GM12801 (cell line): Measurements from ENCODE around the gene LOXL1.

Source experiments
- TF ChIP-seq, protein P1 (sequence below): IDR thresholded peaks from one replicate; pipeline ENCODE4 v1.5.1; 2011; ENCODE audit warnings: control low read depth; ENCODE audit not compliant: insufficient read length; ENCODE audit errors: extremely low read depth

Gene LOXL1

GRCh38 chr15:73962433-73962832, 36.2 kb downstream of the LOXL1 start:
- TF ChIP-seq, protein P1, sequence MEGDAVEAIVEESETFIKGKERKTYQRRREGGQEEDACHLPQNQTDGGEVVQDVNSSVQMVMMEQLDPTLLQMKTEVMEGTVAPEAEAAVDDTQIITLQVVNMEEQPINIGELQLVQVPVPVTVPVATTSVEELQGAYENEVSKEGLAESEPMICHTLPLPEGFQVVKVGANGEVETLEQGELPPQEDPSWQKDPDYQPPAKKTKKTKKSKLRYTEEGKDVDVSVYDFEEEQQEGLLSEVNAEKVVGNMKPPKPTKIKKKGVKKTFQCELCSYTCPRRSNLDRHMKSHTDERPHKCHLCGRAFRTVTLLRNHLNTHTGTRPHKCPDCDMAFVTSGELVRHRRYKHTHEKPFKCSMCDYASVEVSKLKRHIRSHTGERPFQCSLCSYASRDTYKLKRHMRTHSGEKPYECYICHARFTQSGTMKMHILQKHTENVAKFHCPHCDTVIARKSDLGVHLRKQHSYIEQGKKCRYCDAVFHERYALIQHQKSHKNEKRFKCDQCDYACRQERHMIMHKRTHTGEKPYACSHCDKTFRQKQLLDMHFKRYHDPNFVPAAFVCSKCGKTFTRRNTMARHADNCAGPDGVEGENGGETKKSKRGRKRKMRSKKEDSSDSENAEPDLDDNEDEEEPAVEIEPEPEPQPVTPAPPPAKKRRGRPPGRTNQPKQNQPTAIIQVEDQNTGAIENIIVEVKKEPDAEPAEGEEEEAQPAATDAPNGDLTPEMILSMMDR: no peak

DNA sequence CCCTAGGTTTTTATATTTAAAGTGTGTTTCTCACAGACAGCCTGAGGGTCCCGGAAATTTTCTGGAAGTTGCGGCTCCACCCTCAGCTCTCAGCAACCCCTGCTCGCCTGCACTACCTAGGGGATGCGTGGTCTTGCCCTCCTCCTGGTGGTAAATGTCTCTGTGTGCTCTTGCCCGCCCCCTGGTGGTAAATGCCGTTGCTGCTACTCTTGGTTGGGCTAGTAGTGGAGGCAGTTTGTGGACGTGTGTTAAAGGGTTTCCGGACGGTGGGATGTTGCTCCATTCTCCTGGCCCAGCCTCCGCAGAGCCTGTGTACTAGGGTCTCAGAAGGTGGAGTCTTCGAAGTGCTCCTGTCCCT, 38.5 kb downstream of the LOXL1 start:
- TF ChIP-seq, protein P1: peak; percentile 64

DNA sequence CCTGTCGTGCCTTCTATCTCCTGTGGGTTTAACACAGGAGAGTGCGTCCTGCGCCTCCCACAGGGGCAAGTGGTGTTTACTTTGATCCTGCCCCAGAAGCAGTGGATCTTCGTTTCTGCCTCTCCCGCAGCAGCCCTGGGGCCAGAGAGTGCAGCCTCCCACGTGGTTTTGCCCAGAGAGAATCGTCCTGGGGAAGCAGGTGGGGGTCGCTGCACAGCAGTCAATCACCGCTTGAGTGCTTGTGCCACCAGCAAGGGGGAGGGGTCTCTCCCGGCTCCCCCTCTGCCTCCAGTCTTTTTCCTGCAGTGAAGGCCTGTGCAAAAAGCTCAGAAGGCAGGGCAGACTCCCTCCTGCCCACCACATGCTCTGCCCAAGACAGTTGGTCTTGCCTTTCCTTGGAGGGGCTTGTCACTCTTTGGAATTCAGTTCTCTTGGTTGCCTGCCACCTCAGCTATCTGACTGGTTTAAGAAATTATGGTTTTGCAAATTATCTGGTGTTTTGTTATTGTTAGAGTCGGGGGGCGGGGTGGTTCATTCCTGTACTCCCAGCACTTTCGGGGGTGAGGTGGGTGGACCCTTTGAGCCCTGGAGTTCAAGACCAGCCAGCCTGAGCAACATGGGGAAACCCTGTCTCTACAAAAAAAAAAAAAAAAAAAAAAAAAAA, 39.0 kb downstream of the LOXL1 start:
- TF ChIP-seq, protein P1: no peak

- TF ChIP-seq, protein P1: no peak
These were observed 39.5 kb downstream of the LOXL1 start for GRCh38 chr15:73965758-73966113.

- TF ChIP-seq, protein P1: no peak
These were observed 42.2 kb downstream of the LOXL1 start for GRCh38 chr15:73968461-73968860.

DNA sequence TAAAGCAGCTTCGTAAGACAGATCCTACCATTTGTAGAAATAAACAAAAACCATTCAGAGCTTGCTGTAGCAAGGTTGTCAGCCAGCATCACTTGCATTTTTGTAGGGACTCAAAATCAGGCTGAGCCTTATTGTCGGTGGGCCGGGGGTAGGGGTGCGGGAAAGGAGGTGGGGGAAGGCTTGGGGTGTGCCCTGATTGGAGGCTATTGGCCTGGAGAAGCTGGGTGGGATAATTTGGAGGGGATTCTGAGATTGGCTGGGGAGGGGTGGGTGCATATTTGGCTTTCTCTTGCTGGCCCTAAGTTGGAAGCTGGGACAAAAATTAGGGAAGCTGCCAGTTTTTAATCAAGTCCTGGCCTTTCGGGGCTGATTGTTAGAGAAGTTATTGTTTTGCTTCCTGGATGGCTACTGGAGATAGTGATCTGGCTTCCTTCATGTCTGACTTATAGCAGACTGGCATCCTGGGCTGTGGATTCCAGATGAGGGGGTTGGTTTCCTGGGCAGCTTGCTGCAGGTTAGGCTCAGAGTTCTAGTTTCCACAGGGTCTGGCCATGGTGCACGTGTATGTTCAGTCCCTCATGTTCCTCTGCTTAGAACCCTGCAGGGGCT, 43.0 kb downstream of the LOXL1 start:
- TF ChIP-seq, protein P1: no peak

GRCh38 chr15:73972984-73973682, 46.9 kb downstream of the LOXL1 start:
- TF ChIP-seq, protein P1: no peak
